ENCODE measurements around the gene SCLY.

The SCLY gene

GRCh38 chr2:238069877-238070276 lies 9.1 kb downstream of the SCLY start:
- TF ChIP-seq CTCF (IDR thresholded peaks at IDR 0.05; ENCODE audit: low read depth, low read length, missing control alignments), result no peak
- no peak for DNase-seq (ENCODE audit: low read depth)
- H3K4me3 ChIP-seq (ENCODE audit: low read depth, low read length), result no peak overlapping the region

GRCh38 chr2:238075397-238075796 lies 14.6 kb downstream of the SCLY start:
- TF ChIP-seq CTCF (IDR thresholded peaks at IDR 0.05; ENCODE audit: low read depth, low read length, missing control alignments), result no peak
- no peak for DNase-seq (ENCODE audit: low read depth)

DNA sequence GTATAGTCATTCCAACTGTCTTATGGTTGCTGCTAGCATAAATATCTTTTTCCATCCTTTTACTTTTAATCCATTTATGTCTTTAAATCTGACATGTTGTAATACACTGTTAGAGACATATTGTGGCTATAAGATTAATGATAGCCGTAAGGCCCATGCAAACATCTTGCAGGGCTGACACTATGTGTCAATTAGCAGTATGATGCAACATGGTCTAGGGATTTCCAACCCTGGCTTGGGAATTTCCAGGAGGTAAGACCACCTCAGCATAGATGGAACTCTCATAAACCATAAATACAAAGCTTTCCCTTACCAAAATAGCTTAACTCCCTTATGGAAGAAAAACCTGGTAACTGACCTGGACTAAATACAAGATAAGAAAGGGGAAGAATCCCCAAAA lies 16.5 kb downstream of the SCLY start:
- DNase-seq (ENCODE audit: low read depth), result no peak
- no peak for TF ChIP-seq CTCF (IDR thresholded peaks at IDR 0.05; ENCODE audit: low read depth, low read length, missing control alignments)
- H3K4me3 ChIP-seq (ENCODE audit: low read depth, low read length), result no peak overlapping the region

More at GRCh38 chr2:238075397-238075796, 14.6 kb downstream of the SCLY start:
- H3K4me3 ChIP-seq (ENCODE audit: low read depth, low read length), result no peak overlapping the region

- no peak overlapping the region for H3K4me3 ChIP-seq (ENCODE audit: low read depth, low read length)
- DNase-seq (ENCODE audit: low read depth), result no peak
- TF ChIP-seq CTCF (IDR thresholded peaks at IDR 0.05; ENCODE audit: low read depth, low read length, missing control alignments), result no peak
Measured at GRCh38 chr2:238079874-238080327, 19.1 kb downstream of the SCLY start.

DNA sequence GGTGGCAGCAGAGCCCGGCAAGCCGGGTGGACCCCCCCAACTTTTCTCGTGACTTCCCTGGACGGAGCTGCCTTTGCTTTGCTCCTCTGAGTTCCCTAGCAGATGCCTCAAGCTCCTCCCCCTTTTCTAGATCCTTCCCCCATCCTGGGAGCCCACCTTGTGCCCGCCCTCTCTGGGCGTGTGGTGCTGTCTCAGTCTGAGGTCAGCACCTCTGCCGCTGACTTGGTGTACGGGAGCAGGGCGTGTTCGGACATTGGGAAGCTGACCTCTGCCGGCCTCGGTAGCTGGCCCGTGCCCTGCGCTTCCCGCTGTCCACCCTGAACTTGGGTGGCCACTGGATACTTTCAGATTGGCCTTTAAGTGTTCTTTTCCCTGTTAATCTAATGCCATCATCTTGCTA lies 19.7 kb downstream of the SCLY start:
- DNase-seq (ENCODE audit: low read depth), result no peak
- H3K4me3 ChIP-seq (ENCODE audit: low read depth, low read length), result no peak overlapping the region
- TF ChIP-seq CTCF (IDR thresholded peaks at IDR 0.05; ENCODE audit: low read depth, low read length, missing control alignments), result no peak

GRCh38 chr2:238081150-238081549 lies 20.3 kb downstream of the SCLY start:
- DNase-seq (ENCODE audit: low read depth), result no peak
- H3K4me3 ChIP-seq (ENCODE audit: low read depth, low read length), result no peak overlapping the region
- no peak for TF ChIP-seq CTCF (IDR thresholded peaks at IDR 0.05; ENCODE audit: low read depth, low read length, missing control alignments)

GRCh38 chr2:238081561-238081960 lies 20.8 kb downstream of the SCLY start:
- no peak for DNase-seq (ENCODE audit: low read depth)
- no peak for TF ChIP-seq CTCF (IDR thresholded peaks at IDR 0.05; ENCODE audit: low read depth, low read length, missing control alignments)
- no peak overlapping the region for H3K4me3 ChIP-seq (ENCODE audit: low read depth, low read length)

All from GM12864 (cell line).